Fibroblast of skin of scalp (primary cell): Measurements from ENCODE around the gene SMPD3.
A peak's percentile ranks its signal among the peaks of the same experiment; 100 is the strongest.

ENCODE experiments used
- DNase-seq: peaks from one replicate; pipeline ENCODE4 v3.0.0-alpha.2; 2013

The SMPD3 gene

GRCh38 chr16:68401871-68402747, 46.2 kb downstream of the SMPD3 start:
- DNase-seq, result peak; percentile 89

- DNase-seq, result no peak
Observed at GRCh38 chr16:68400924-68401460, 47.3 kb downstream of the SMPD3 start.

DNA sequence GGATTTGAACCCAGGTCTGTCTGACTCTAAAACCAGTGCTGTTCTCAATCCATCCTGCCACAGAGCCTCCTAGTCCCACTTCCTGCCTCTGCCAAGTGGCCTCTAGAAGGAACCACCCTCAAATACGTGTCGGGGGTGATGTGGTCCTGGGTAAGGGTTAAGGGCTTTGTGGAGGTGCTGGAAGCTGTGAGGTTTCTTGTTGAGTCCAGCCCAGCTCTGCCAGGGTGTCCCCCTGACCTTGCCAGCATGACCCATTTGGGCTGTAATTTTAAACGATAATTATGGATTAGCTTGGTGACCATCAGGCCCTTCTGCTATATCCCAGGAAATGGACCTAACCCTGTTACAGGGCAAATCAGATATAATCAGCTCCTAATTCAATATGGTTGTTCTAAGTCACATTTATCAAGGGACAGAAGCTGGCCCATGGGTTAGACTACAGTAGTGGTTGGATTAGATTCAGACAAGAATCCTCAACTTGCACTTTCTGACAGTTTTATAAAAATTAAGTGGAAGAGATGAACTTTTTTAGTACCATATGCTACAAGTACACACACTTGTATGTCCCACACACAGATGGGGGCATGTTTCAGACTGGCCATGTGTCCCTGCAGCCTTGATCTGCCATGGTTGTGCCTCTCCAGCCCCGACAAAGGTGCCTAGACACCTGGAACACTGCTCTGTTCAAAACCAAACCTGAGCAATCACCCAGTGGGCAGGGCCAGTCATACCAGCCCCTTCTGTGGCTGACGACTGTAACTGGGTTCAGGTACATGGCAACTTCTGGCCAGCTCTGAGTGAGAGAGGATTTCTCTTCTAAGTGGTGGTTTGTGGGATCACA, 48.0 kb downstream of the SMPD3 start:
- no peak for DNase-seq

DNA sequence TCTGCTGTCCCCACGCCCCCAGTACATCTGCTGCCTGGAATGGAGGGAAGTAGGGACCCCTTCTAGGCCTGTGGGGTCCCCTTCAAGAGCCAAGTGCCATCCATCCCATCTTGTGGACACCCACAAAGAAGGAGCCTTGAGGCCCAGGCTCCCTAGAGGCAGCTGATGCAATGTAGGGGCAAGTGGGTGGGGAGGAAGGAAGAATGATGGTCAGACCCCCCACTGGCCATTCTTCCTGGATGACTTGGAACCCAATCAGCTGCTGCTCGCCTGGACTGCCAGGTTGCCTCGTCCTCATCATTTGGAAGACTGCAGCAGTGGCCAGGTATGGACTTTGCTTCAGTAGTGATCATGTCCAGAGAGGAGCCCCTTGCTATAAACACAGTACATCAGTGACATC, 48.9 kb downstream of the SMPD3 start:
- peak; percentile 76 for DNase-seq

DNA sequence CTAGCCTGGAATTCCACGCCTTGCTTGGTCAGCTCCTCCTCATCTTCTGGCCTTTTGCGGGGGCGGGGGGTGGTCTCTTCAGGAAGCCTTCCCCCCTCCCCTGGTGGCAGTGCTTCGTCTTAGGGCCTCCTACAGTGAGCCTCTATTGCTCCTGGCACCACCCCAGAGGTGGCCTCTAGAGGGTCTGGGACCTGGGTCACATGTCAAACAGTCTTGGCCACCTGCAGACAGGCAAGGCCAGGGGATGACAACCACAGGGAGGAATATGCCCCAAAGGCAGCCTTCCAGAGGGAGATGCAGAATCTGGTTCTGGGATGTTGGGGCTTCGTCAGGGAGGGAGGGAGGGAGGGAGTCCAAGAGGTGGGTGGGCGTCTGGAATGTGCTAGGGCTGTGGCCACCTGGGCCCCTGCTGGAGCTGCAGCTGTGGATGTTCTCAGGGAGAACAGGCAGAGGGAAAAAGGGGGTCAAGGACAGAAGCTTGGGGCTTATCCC, 50.6 kb downstream of the SMPD3 start:
- DNase-seq, result no peak

GRCh38 chr16:68396481-68396880, 51.8 kb downstream of the SMPD3 start:
- peak; percentile 62 for DNase-seq

- DNase-seq, result no peak
Observed at GRCh38 chr16:68395815-68396214, 52.5 kb downstream of the SMPD3 start.

- DNase-seq, result no peak
Observed at GRCh38 chr16:68395167-68395786, 53.0 kb downstream of the SMPD3 start.

- no peak for DNase-seq
Observed at GRCh38 chr16:68393333-68393732, 55.0 kb downstream of the SMPD3 start.

GRCh38 chr16:68389750-68390371, 58.4 kb downstream of the SMPD3 start:
- DNase-seq, result no peak

- DNase-seq, result no peak
Observed at GRCh38 chr16:68389006-68389405, 59.3 kb downstream of the SMPD3 start.

GRCh38 chr16:68388124-68388523, 60.2 kb downstream of the SMPD3 start:
- no peak for DNase-seq

DNA sequence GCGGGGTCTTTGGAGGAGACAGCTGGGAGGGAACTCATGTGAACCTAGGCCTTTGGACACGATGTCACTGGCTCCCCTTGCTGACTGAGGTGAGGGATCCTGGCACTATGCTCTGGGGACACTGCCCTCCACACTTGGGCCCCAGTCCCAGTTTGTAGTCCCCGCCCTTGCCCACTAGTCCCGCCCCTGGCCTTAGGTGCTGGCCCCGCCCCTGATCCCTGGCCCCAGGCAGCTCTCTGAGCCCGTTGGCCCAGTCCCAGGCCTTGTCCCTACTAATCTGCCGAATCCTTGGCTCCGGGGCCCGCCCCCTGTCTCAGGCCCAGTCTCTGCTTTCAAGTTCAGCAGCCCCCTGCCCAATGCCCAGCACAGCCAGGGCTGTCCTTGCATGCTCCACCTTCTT, 61.0 kb downstream of the SMPD3 start:
- no peak for DNase-seq

GRCh38 chr16:68386628-68387027, 61.7 kb downstream of the SMPD3 start:
- DNase-seq, result no peak

GRCh38 chr16:68385371-68385770, 62.9 kb downstream of the SMPD3 start:
- DNase-seq, result no peak

- no peak for DNase-seq
Observed at GRCh38 chr16:68384288-68385161, 63.8 kb downstream of the SMPD3 start.

- no peak for DNase-seq
Observed at GRCh38 chr16:68383858-68384257, 64.5 kb downstream of the SMPD3 start.

DNA sequence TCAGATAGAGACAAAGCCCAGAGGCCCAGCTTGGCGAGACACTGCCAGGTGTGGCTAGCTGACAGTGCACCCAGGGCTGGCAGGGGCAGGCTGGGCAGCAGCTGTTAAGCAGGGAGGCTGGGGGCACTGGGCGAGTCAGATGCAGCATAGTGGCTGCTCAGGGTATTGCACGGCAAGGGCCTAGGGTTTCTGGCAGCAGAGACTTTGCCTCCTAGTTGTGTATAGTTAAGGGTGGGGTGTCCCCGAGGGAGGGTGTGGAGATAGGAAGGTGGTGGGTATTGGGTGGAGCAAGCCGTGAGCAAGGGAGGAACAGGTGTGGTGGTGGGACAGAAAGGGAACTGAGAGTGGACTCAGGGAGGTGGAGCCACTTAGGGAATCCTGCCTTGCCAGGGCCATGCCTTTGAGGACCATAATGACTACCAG, 66.0 kb downstream of the SMPD3 start:
- no peak for DNase-seq

GRCh38 chr16:68381363-68381724, 67.0 kb downstream of the SMPD3 start:
- DNase-seq, result no peak

- DNase-seq, result no peak
Observed at GRCh38 chr16:68380676-68381362, 67.5 kb downstream of the SMPD3 start.

DNA sequence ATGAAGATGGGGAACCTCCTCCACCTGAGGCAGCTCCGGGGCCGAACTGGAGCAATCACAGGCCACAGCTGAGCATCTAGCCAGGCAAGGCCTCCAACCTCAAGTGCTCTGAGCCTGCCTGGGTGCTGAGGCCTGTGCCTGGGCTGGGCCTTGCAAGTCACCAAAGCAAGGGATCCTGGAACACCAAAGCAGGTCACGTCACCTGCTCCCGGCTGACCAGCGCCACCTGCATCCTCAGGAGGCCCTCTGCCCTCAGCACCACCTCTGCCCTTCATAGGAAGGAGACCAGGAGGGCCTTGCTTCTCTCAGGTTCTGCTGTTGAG, 68.0 kb downstream of the SMPD3 start:
- DNase-seq, result no peak
